Parathyroid adenoma (tissue), 2 donors: ENCODE results near the gene SHISA9.

Experiments
- H2AFZ ChIP-seq: fragments of 300-600 bp; sonication (generic); one replicate; pipeline ENCODE4 v1.7.0; 2017; ENCODE audit warnings: antibody characterized with exemption, mild to moderate bottlenecking
- H3K27ac ChIP-seq: fragments of 300-600 bp; sonication (generic); one replicate; pipeline ENCODE4 v1.7.0; 2017
- H3K27me3 ChIP-seq: fragments of 300-600 bp; sonication (generic); one replicate; pipeline ENCODE4 v1.7.0; 2017; ENCODE audit warnings: low read length; ENCODE audit not compliant: control insufficient read depth, insufficient read depth
- H3K36me3 ChIP-seq: fragments of 300-600 bp; sonication (generic); one replicate; pipeline ENCODE4 v1.7.0; 2017; ENCODE audit warnings: low read length; ENCODE audit not compliant: control insufficient read depth, insufficient read depth
- H3K4me1 ChIP-seq: fragments of 300-600 bp; sonication (generic); one replicate; pipeline ENCODE4 v1.7.0; 2017; ENCODE audit warnings: control low read depth
- H3K4me2 ChIP-seq: fragments of 300-600 bp; sonication (generic); one replicate; pipeline ENCODE4 v1.7.0; 2017; ENCODE audit warnings: low read length
- H3K4me3 ChIP-seq: fragments of 300-600 bp; sonication (generic); one replicate; pipeline ENCODE4 v1.7.0; 2017; ENCODE audit warnings: low read depth, low read length
- H3K79me2 ChIP-seq: fragments of 300-600 bp; sonication (generic); one replicate; pipeline ENCODE4 v1.7.0; 2017; ENCODE audit warnings: control low read depth
- H3K9ac ChIP-seq: fragments of 300-600 bp; sonication (generic); one replicate; pipeline ENCODE4 v1.7.0; 2017; ENCODE audit warnings: mild to moderate bottlenecking
- H3K9me3 ChIP-seq: fragments of 300-600 bp; sonication (generic); one replicate; pipeline ENCODE4 v1.7.0; 2017; ENCODE audit warnings: low read length; ENCODE audit not compliant: control insufficient read depth
- TF ChIP-seq, protein P1 (sequence below): fragments of 300-600 bp; sonication (generic); IDR thresholded peaks from one replicate; pipeline ENCODE4 v1.7.0; 2017; ENCODE audit warnings: antibody characterized with exemption, mild to moderate bottlenecking
- donor health status: primary hyperparathyroidism.

SHISA9 gene

DNA sequence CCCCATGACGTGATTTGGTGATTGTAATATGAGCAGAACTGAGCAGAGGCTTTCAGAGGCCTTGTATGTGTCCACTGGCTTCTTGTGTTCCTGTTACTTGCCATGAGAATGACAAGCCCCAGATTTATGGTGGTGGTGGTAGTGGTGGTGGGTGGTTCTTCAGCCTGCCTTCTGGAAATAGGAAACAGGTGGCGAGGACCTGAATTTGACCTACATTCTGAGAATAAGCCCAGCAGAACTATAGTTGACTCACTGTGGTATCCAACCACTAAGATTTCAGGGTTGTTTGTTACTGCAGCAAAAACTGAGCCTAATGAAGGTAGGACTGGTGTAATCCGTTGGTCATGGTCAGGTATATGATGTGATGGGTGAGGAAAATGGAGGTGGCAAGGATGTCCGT is 93.0 kb downstream of the SHISA9 start:
- H3K9me3 ChIP-seq = no peaks in the 10 kb centered on the region
- H3K79me2 ChIP-seq = no peaks in the 10 kb centered on the region
- no peaks in the 10 kb centered on the region for H3K36me3 ChIP-seq
- no peak overlapping the region for H2AFZ ChIP-seq
- no peak overlapping the region for H3K27ac ChIP-seq
- H3K27me3 ChIP-seq = no peaks in the 10 kb centered on the region
- no peak overlapping the region for H3K4me3 ChIP-seq
- no peak overlapping the region for H3K9ac ChIP-seq
- TF ChIP-seq, protein P1, sequence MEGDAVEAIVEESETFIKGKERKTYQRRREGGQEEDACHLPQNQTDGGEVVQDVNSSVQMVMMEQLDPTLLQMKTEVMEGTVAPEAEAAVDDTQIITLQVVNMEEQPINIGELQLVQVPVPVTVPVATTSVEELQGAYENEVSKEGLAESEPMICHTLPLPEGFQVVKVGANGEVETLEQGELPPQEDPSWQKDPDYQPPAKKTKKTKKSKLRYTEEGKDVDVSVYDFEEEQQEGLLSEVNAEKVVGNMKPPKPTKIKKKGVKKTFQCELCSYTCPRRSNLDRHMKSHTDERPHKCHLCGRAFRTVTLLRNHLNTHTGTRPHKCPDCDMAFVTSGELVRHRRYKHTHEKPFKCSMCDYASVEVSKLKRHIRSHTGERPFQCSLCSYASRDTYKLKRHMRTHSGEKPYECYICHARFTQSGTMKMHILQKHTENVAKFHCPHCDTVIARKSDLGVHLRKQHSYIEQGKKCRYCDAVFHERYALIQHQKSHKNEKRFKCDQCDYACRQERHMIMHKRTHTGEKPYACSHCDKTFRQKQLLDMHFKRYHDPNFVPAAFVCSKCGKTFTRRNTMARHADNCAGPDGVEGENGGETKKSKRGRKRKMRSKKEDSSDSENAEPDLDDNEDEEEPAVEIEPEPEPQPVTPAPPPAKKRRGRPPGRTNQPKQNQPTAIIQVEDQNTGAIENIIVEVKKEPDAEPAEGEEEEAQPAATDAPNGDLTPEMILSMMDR = no peak
- H3K4me1 ChIP-seq = no peaks in the 10 kb centered on the region
- H3K4me2 ChIP-seq = no peak overlapping the region

DNA sequence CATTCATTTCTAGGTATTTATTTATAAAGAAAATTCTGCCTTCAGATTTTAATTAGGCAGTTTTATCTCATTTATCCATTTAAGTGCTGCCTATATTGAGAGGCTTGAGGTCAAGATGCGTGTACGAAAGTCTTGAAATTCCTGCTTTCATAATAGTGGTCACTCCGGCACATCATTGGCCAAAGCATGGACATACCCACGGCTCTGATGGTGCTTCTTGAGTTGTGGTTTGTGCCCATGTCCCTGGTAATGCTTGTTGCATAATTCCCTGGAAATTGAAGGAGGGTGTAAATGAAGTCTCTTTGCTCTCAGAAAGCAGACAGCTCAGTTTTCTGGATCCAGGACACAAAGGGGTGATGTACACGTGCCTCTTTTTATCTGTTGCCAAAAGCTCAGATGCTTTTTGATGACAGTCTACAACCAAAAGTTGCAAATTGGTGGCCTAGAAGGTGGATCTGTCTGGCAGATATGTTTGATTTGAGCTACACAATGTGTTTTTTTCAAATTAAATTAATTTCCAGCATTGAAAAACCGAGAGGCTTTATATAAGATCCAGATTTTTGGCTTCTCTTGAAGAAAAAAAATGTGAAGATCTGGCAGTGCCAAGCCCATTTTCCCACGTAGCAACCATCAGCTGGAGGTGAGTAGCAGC is 94.4 kb downstream of the SHISA9 start:
- H2AFZ ChIP-seq = no peak overlapping the region
- no peaks in the 10 kb centered on the region for H3K4me1 ChIP-seq
- no peak overlapping the region for H3K27ac ChIP-seq
- no peaks in the 10 kb centered on the region for H3K36me3 ChIP-seq
- no peaks in the 10 kb centered on the region for H3K27me3 ChIP-seq
- H3K4me3 ChIP-seq = no peak overlapping the region
- no peak overlapping the region for H3K9ac ChIP-seq
- no peak overlapping the region for H3K4me2 ChIP-seq
- no peaks in the 10 kb centered on the region for H3K9me3 ChIP-seq
- H3K79me2 ChIP-seq = no peaks in the 10 kb centered on the region
- TF ChIP-seq, protein P1 = no peak

DNA sequence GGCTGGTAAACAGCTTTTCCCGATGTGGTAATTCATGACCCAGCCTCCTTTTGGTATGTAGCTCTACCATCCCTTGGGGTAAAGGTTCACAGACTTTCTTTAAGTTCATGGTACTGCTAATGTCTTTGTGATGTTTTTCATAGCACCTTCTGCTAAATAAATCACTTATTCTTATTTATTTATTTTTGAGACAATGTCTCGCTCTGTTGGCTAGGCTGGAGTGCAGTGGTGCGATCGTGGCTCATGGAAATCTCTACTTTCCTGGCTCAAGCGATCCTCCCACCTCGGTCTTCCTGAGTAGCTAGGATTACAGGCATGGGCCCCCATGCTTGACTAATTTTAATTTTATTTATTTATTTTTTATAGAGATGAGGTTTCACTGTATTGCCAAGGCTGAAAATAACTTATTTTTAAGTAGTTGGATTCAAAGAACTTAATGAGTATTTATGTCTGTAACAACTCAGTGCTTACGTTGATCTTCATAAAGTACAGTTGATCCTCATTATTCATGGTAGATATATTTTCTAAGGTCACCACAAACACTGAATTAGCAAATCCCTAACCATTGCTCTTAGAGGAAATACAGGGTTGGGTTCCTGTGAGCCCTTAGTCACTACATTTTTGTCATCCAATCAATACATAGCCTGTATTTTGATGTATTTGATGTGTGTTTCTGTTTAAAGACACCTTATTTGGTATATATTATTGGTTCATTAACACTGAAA is 97.1 kb downstream of the SHISA9 start:
- Histone ChIP-seq H2AFZ (no peak overlapping the region), H3K79me2 (no peaks in the 10 kb centered on the region), H3K4me1 (no peaks in the 10 kb centered on the region), H3K9me3 (no peaks in the 10 kb centered on the region), H3K9ac (no peak overlapping the region), H3K4me2 (no peak overlapping the region), H3K27me3 (no peaks in the 10 kb centered on the region), H3K36me3 (no peaks in the 10 kb centered on the region), H3K4me3 (no peak overlapping the region), H3K27ac (no peak overlapping the region)
- TF ChIP-seq, protein P1 = no peak

DNA sequence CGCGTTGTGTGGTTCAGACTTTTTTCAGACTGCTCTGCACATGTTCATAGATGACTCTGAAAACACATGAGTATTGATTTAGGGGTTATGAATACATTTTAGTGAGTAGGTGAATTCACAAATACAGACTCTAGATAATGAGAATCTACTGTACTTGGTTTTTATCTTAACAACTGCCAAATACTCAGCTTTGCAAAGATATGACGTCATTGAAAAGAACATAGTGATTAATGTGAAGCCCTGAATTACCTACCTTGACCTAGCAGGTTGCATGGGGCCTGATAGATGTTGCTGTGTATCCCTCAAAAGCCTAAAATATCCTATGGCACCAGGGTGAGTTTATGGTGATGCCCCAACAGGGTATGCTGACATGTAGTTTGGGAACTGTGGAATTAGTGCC is 98.0 kb downstream of the SHISA9 start:
- Histone ChIP-seq H3K9ac (no peak overlapping the region), H3K4me3 (no peak overlapping the region), H2AFZ (no peak overlapping the region), H3K79me2 (no peaks in the 10 kb centered on the region), H3K36me3 (no peaks in the 10 kb centered on the region), H3K27ac (no peak overlapping the region), H3K9me3 (no peaks in the 10 kb centered on the region), H3K27me3 (no peaks in the 10 kb centered on the region), H3K4me1 (no peaks in the 10 kb centered on the region), H3K4me2 (no peak overlapping the region)
- TF ChIP-seq, protein P1 = no peak
